HG02973 (cell line): ENCODE data around the gene ATF7IP2.
A peak's percentile ranks its signal among the peaks of the same experiment; 100 is the strongest.
"Not testable (repeated sequence)": the region's sequence is repeated elsewhere in the genome, so short reads cannot be mapped to it uniquely, and the experiment has no call there.

Experiments
- ATAC-seq: cut with Tn5 transposase; IDR thresholded peaks from one replicate; pipeline ENCODE4 v1.9.1; 2021; ENCODE audit warnings: moderate library complexity; ENCODE audit not compliant: unreplicated experiment

ATF7IP2 gene

GRCh38 chr16:10385725-10386516, at the start of gene ATF7IP2:
TSS of gene ATF7IP2 (plus strand) at chr16:10386061. CDS start at chr16:10430621, 44,560 bp downstream.
- peak; percentile 89 for ATAC-seq

GRCh38 chr16:10338426-10338825, 47.4 kb upstream of the ATF7IP2 start:
- ATAC-seq, result no peak

GRCh38 chr16:10339777-10340732, 45.8 kb upstream of the ATF7IP2 start:
- no peak for ATAC-seq

GRCh38 chr16:10343124-10343760, 42.6 kb upstream of the ATF7IP2 start:
- ATAC-seq, result no peak

- not testable (repeated sequence) for ATAC-seq
Observed at GRCh38 chr16:10344699-10345098, 41.2 kb upstream of the ATF7IP2 start.

- ATAC-seq, result no peak
Observed at GRCh38 chr16:10345629-10346028, 40.2 kb upstream of the ATF7IP2 start.

GRCh38 chr16:10349851-10350250, 36.0 kb upstream of the ATF7IP2 start:
- ATAC-seq, result no peak

GRCh38 chr16:10352262-10352661, 33.6 kb upstream of the ATF7IP2 start:
- no peak for ATAC-seq

GRCh38 chr16:10355589-10355988, 30.3 kb upstream of the ATF7IP2 start:
- ATAC-seq, result no peak

GRCh38 chr16:10356870-10357842, 28.7 kb upstream of the ATF7IP2 start:
- ATAC-seq, result no peak

GRCh38 chr16:10361747-10362076, 24.1 kb upstream of the ATF7IP2 start:
- ATAC-seq, result not testable (repeated sequence)

- ATAC-seq, result peak; percentile 58
Observed at GRCh38 chr16:10362077-10362863, 23.6 kb upstream of the ATF7IP2 start.

GRCh38 chr16:10362864-10363197, 23.0 kb upstream of the ATF7IP2 start:
- not testable (repeated sequence) for ATAC-seq

- ATAC-seq, result not testable (repeated sequence)
Observed at GRCh38 chr16:10366619-10367018, 19.2 kb upstream of the ATF7IP2 start.

- no peak for ATAC-seq
Observed at GRCh38 chr16:10367616-10368188, 18.2 kb upstream of the ATF7IP2 start.

GRCh38 chr16:10368969-10369551, 16.8 kb upstream of the ATF7IP2 start:
- no peak for ATAC-seq

GRCh38 chr16:10370096-10370726, 15.7 kb upstream of the ATF7IP2 start:
- peak; percentile 60 for ATAC-seq

GRCh38 chr16:10371592-10371991, 14.3 kb upstream of the ATF7IP2 start:
- ATAC-seq, result no peak
